Fibroblast of lung (primary cell): ENCODE measurements around the gene KRTAP3-2. TPM values are rescaled to one million over a fixed set of nuclear protein-coding genes. Genes with fewer than 3 reads are reported as not detected.
A peak's percentile ranks its signal among the peaks of the same experiment; 100 is the strongest.

Experiments used
- DNase-seq, 2 donors: peaks; one replicate each; pipeline versions ENCODE4 v3.0.0 to v3.0.0-alpha.2; 2010; ENCODE audit warnings: low read depth in 2 of 2
- H2AFZ ChIP-seq: 2 replicates; pipeline ENCODE4 v1.5.1; 2012; ENCODE audit warnings: low read length, control low read depth, inconsistent platforms
- H3K27ac ChIP-seq: 2 replicates; pipeline ENCODE4 v1.5.1; 2011; ENCODE audit warnings: low read length, control low read depth; ENCODE audit not compliant: insufficient read depth
- H3K27me3 ChIP-seq: 2 replicates; pipeline ENCODE4 v1.5.1; 2011; ENCODE audit warnings: mild to moderate bottlenecking, low read length; ENCODE audit not compliant: control insufficient read depth, insufficient read depth
- H3K36me3 ChIP-seq: 2 replicates; pipeline ENCODE4 v1.5.1; 2011; ENCODE audit warnings: low read length; ENCODE audit not compliant: control insufficient read depth, insufficient read depth
- H3K4me1 ChIP-seq: 2 replicates; pipeline ENCODE4 v1.5.1; 2011; ENCODE audit warnings: low read length; ENCODE audit not compliant: control insufficient read depth, insufficient read depth; ENCODE audit errors: extremely low read depth
- H3K4me2 ChIP-seq: 2 replicates; pipeline ENCODE4 v1.5.1; 2011; ENCODE audit warnings: low read length, control low read depth; ENCODE audit not compliant: insufficient read depth; ENCODE audit errors: extremely low read depth
- H3K4me3 ChIP-seq, 4 experiments: fragments of 200-600 bp in 1 of 4; sonication (generic) in 1 of 4; replicated peaks in 1 of 4; 2 replicates each; pipeline ENCODE4 v1.5.1; 2011 to 2016; ENCODE audit warnings: low read length in 4 of 4, low read depth in 3 of 4, mild to moderate bottlenecking in 3 of 4, control low read depth in 2 of 4, inconsistent platforms in 1 of 4, mixed read lengths in 1 of 4; ENCODE audit not compliant: insufficient read depth in 1 of 4; ENCODE audit errors: control extremely low read depth in 1 of 4
- H3K79me2 ChIP-seq: 2 replicates; pipeline ENCODE4 v1.5.1; 2012; ENCODE audit warnings: mild to moderate bottlenecking, low read length, inconsistent platforms; ENCODE audit not compliant: control insufficient read depth, insufficient read depth
- H3K9ac ChIP-seq: 2 replicates; pipeline ENCODE4 v1.5.1; 2011; ENCODE audit warnings: mild to moderate bottlenecking, low read length, control low read depth; ENCODE audit not compliant: insufficient read depth
- H3K9me3 ChIP-seq: 2 replicates; pipeline ENCODE4 v1.5.1; 2012; ENCODE audit warnings: low read depth, low read length; ENCODE audit not compliant: control insufficient read depth, insufficient read depth
- H4K20me1 ChIP-seq: 2 replicates; pipeline ENCODE4 v1.5.1; 2011; ENCODE audit warnings: low read length; ENCODE audit not compliant: control insufficient read depth, insufficient read depth; ENCODE audit errors: extremely low read depth
- EZH2 ChIP-seq: IDR thresholded peaks from 2 replicates; pipeline ENCODE4 v1.5.1; 2012; ENCODE audit warnings: low read length, control low read depth, mild to moderate bottlenecking; ENCODE audit errors: missing control alignments
- polyA plus RNA-seq, 2 donors: library from polyadenylated mRNA; depleted of rRNA in 1 of 2; stranded (reverse) in 1 of 2; unstranded in 1 of 2; fragments of >200 nt; gene quantifications; 2 replicates each; pipeline ENCODE4 v1.2.1, GENCODE V29; 2011 to 2012; ENCODE audit warnings: missing spikeins in 1 of 2
- total RNA-seq: library from RNA; depleted of rRNA; stranded (reverse); fragments of >200 nt; gene quantifications from 2 replicates; pipeline ENCODE4 v1.2.1, GENCODE V29; 2014
- TF ChIP-seq, protein P1 (sequence below), 2 donors: IDR thresholded peaks in 1 of 2; conservative IDR thresholded peaks in 1 of 2; 1 replicate in 1 of 2; 2 replicates in 1 of 2; pipeline ENCODE4 v1.5.1; 2011 to 2012; ENCODE audit warnings: low read length in 2 of 2, control low read depth in 1 of 2, inconsistent platforms in 1 of 2, low read depth in 1 of 2, mild to moderate bottlenecking in 1 of 2

Gene KRTAP3-2
- total and polyA plus RNA-seq, 2 donors (not counting 1 experiment from before 2014, with no cell fraction given): not detected

DNA sequence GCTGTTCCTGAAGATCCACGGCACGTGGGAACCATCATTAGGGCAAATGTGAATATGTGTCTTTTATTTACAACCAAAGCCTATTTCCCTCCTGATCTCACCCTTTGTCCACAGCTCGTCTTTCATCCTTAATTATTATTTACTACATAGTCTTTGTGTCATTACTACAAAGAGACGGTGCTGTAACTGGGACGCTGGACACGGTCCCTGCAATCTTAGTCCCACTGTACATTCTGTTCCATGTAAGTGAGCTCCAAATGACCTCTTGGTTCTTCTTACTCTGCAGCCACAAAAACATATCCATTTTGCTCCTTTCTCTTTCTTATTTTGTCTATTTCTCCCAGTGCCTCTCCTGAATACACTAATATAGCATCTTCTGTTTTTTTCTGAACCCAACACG is 49.5 kb downstream of the KRTAP3-2 start:
- Histone ChIP-seq H3K4me3 (no peak overlapping the region), H2AFZ (no peak overlapping the region), H3K9me3 (no peaks in the 10 kb centered on the region), H3K4me2 (no peak overlapping the region), H3K27me3 (no peaks in the 10 kb centered on the region), H3K9ac (no peak overlapping the region), H3K79me2 (no peaks in the 10 kb centered on the region), H3K27ac (no peak overlapping the region), H3K36me3 (no peaks in the 10 kb centered on the region), H3K4me1 (peaks cover 14% of the 10 kb centered on the region), H4K20me1 (no peaks in the 10 kb centered on the region)
- DNase-seq: no peak
- TF ChIP-seq, protein P1, sequence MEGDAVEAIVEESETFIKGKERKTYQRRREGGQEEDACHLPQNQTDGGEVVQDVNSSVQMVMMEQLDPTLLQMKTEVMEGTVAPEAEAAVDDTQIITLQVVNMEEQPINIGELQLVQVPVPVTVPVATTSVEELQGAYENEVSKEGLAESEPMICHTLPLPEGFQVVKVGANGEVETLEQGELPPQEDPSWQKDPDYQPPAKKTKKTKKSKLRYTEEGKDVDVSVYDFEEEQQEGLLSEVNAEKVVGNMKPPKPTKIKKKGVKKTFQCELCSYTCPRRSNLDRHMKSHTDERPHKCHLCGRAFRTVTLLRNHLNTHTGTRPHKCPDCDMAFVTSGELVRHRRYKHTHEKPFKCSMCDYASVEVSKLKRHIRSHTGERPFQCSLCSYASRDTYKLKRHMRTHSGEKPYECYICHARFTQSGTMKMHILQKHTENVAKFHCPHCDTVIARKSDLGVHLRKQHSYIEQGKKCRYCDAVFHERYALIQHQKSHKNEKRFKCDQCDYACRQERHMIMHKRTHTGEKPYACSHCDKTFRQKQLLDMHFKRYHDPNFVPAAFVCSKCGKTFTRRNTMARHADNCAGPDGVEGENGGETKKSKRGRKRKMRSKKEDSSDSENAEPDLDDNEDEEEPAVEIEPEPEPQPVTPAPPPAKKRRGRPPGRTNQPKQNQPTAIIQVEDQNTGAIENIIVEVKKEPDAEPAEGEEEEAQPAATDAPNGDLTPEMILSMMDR (conservative IDR thresholded peaks at IDR 0.05 in 1 of 2, IDR thresholded peaks at IDR 0.05 in 1 of 2; ENCODE audit: low read depth in 1 of 2, low read length in 2 of 2): no peak
- no peak for TF ChIP-seq EZH2

DNA sequence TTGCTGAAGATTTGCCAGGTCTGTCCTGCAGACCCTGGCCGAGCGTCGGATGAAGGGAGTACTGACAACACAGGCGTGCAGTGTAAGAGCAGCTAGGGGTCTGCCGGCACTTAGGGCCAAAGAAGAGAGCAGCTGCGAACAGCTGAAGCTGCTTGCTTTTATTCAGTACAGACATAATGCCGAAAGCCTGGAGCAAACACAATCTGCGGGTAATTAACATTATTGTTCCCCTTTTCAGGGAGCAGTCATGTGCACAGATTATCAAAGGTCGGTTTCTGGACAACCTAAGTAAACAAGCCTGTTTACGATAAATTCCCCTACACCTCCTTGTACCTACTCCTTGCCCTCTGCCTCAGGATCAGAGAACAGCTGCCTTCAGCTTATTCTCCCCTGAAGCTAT is 50.3 kb downstream of the KRTAP3-2 start:
- H3K27me3 ChIP-seq: no peaks in the 10 kb centered on the region
- no peak overlapping the region for H3K4me3 ChIP-seq
- peak overlapping the region; percentile 39 for H3K4me2 ChIP-seq
- no peak overlapping the region for H3K27ac ChIP-seq
- no peak for DNase-seq
- H4K20me1 ChIP-seq: no peaks in the 10 kb centered on the region
- TF ChIP-seq EZH2: no peak
- TF ChIP-seq, protein P1 (conservative IDR thresholded peaks at IDR 0.05 in 1 of 2, IDR thresholded peaks at IDR 0.05 in 1 of 2; ENCODE audit: low read depth in 1 of 2, low read length in 2 of 2): no peak
- H3K79me2 ChIP-seq: no peaks in the 10 kb centered on the region
- H3K36me3 ChIP-seq: no peaks in the 10 kb centered on the region
- H3K9me3 ChIP-seq: no peaks in the 10 kb centered on the region
- H3K9ac ChIP-seq: no peak overlapping the region
- H3K4me1 ChIP-seq: peaks cover 11% of the 10 kb centered on the region
- H2AFZ ChIP-seq: peak overlapping the region; percentile 73

Other genes with a start within 250 kb of the KRTAP3-2 start
Only the 30 nearest of the 37 such genes appear.
- gene KRT28, start 199.9 kb downstream of the KRTAP3-2 start, total RNA-seq: not detected in 2 replicates
- not detected in 2 replicates for gene KRT28, start 199.9 kb downstream of the KRTAP3-2 start, polyA plus RNA-seq
- gene KRT10, start 177.3 kb downstream of the KRTAP3-2 start, total RNA-seq: 4.1 TPM in 2 replicates
- gene KRT10, start 177.3 kb downstream of the KRTAP3-2 start, polyA plus RNA-seq: 26.9 and 45.8 TPM in 2 replicates
- not detected in 2 replicates for gene KRT12, start 132.7 kb downstream of the KRTAP3-2 start, total RNA-seq
- gene KRT12, start 132.7 kb downstream of the KRTAP3-2 start, polyA plus RNA-seq: not detected in 2 replicates
- gene KRT20, start 114.7 kb downstream of the KRTAP3-2 start, total RNA-seq: not detected in 2 replicates
- not detected in 2 replicates for gene KRT20, start 114.7 kb downstream of the KRTAP3-2 start, polyA plus RNA-seq
- not detected in 2 replicates for gene KRT23, start 62.3 kb downstream of the KRTAP3-2 start, total RNA-seq
- 0.11 and 0.17 TPM in 2 replicates for gene KRT23, start 62.3 kb downstream of the KRTAP3-2 start, polyA plus RNA-seq
- 0.26 and 0.33 TPM in 2 replicates for gene KRT39, start 33.0 kb downstream of the KRTAP3-2 start, total RNA-seq
- gene KRT39, start 33.0 kb downstream of the KRTAP3-2 start, polyA plus RNA-seq: 0.19 and 0.22 TPM in 2 replicates
- gene KRT40, start 15.6 kb downstream of the KRTAP3-2 start, total RNA-seq: not detected in 2 replicates
- 0.03 and 0.05 TPM in 2 replicates for gene KRT40, start 15.6 kb downstream of the KRTAP3-2 start, polyA plus RNA-seq
- not detected in 2 replicates for gene KRTAP3-3, start 5.7 kb downstream of the KRTAP3-2 start, total RNA-seq
- gene KRTAP3-3, start 5.7 kb downstream of the KRTAP3-2 start, polyA plus RNA-seq: not detected in 2 replicates
- not detected in 2 replicates for gene KRTAP3-1, start 9.2 kb upstream of the KRTAP3-2 start, total RNA-seq
- not detected in 2 replicates for gene KRTAP3-1, start 9.2 kb upstream of the KRTAP3-2 start, polyA plus RNA-seq
- 0.17 TPM in 1 of 2 replicates, not detected in the other for gene KRTAP1-5, start 27.3 kb upstream of the KRTAP3-2 start, total RNA-seq
- 6.2 and 6.3 TPM in 2 replicates for gene KRTAP1-5, start 27.3 kb upstream of the KRTAP3-2 start, polyA plus RNA-seq
- gene KRTAP1-4, start 30.3 kb upstream of the KRTAP3-2 start, total RNA-seq: not detected in 2 replicates
- not detected in 2 replicates for gene KRTAP1-4, start 30.3 kb upstream of the KRTAP3-2 start, polyA plus RNA-seq
- not detected in 2 replicates for gene KRTAP1-3, start 35.0 kb upstream of the KRTAP3-2 start, total RNA-seq
- not detected in 2 replicates for gene KRTAP1-3, start 35.0 kb upstream of the KRTAP3-2 start, polyA plus RNA-seq
- not detected in 2 replicates for gene KRTAP1-1, start 41.5 kb upstream of the KRTAP3-2 start, total RNA-seq
- gene KRTAP1-1, start 41.5 kb upstream of the KRTAP3-2 start, polyA plus RNA-seq: 0.25 and 0.64 TPM in 2 replicates
- not detected in 2 replicates for gene KRTAP2-1, start 47.4 kb upstream of the KRTAP3-2 start, total RNA-seq
- gene KRTAP2-1, start 47.4 kb upstream of the KRTAP3-2 start, polyA plus RNA-seq: not detected in 2 replicates
- gene KRTAP2-2, start 55.3 kb upstream of the KRTAP3-2 start, total RNA-seq: not detected in 2 replicates
- not detected in 2 replicates for gene KRTAP2-2, start 55.3 kb upstream of the KRTAP3-2 start, polyA plus RNA-seq
- not detected in 2 replicates for gene KRTAP2-3, start 60.2 kb upstream of the KRTAP3-2 start, total RNA-seq
- gene KRTAP2-3, start 60.2 kb upstream of the KRTAP3-2 start, polyA plus RNA-seq: 0.84 and 2.6 TPM in 2 replicates
- not detected in 2 replicates for gene KRTAP2-4, start 66.0 kb upstream of the KRTAP3-2 start, total RNA-seq
- not detected in 2 replicates for gene KRTAP2-4, start 66.0 kb upstream of the KRTAP3-2 start, polyA plus RNA-seq
- gene KRTAP4-7, start 84.2 kb upstream of the KRTAP3-2 start, total RNA-seq: not detected in 2 replicates
- gene KRTAP4-7, start 84.2 kb upstream of the KRTAP3-2 start, polyA plus RNA-seq: not detected in 2 replicates
- not detected in 2 replicates for gene KRTAP4-8, start 98.2 kb upstream of the KRTAP3-2 start, total RNA-seq
- gene KRTAP4-8, start 98.2 kb upstream of the KRTAP3-2 start, polyA plus RNA-seq: not detected in 2 replicates
- gene KRTAP4-16, start 102.3 kb upstream of the KRTAP3-2 start, total RNA-seq: not detected in 2 replicates
- gene KRTAP4-16, start 102.3 kb upstream of the KRTAP3-2 start, polyA plus RNA-seq: not detected in 2 replicates
- gene KRTAP4-9, start 105.5 kb upstream of the KRTAP3-2 start, total RNA-seq: not detected in 2 replicates
- gene KRTAP4-9, start 105.5 kb upstream of the KRTAP3-2 start, polyA plus RNA-seq: not detected in 2 replicates
- gene KRTAP4-11, start 118.5 kb upstream of the KRTAP3-2 start, total RNA-seq: not detected in 2 replicates
- not detected in 2 replicates for gene KRTAP4-11, start 118.5 kb upstream of the KRTAP3-2 start, polyA plus RNA-seq
- gene KRTAP4-12, start 124.3 kb upstream of the KRTAP3-2 start, total RNA-seq: not detected in 2 replicates
- 0.23 TPM in 1 of 2 replicates, not detected in the other for gene KRTAP4-12, start 124.3 kb upstream of the KRTAP3-2 start, polyA plus RNA-seq
- gene KRTAP4-6, start 140.6 kb upstream of the KRTAP3-2 start, total RNA-seq: not detected in 2 replicates
- gene KRTAP4-6, start 140.6 kb upstream of the KRTAP3-2 start, polyA plus RNA-seq: not detected in 2 replicates
- not detected in 2 replicates for gene KRTAP4-5, start 149.9 kb upstream of the KRTAP3-2 start, total RNA-seq
- gene KRTAP4-5, start 149.9 kb upstream of the KRTAP3-2 start, polyA plus RNA-seq: not detected in 2 replicates
- not detected in 2 replicates for gene KRTAP4-4, start 160.8 kb upstream of the KRTAP3-2 start, total RNA-seq
- not detected in 2 replicates for gene KRTAP4-4, start 160.8 kb upstream of the KRTAP3-2 start, polyA plus RNA-seq
- not detected in 2 replicates for gene KRTAP4-3, start 168.3 kb upstream of the KRTAP3-2 start, total RNA-seq
- not detected in 2 replicates for gene KRTAP4-3, start 168.3 kb upstream of the KRTAP3-2 start, polyA plus RNA-seq
- not detected in 2 replicates for gene KRTAP4-2, start 178.3 kb upstream of the KRTAP3-2 start, total RNA-seq
- not detected in 2 replicates for gene KRTAP4-2, start 178.3 kb upstream of the KRTAP3-2 start, polyA plus RNA-seq
- not detected in 2 replicates for gene KRTAP4-1, start 185.0 kb upstream of the KRTAP3-2 start, total RNA-seq
- not detected in 2 replicates for gene KRTAP4-1, start 185.0 kb upstream of the KRTAP3-2 start, polyA plus RNA-seq
- gene KRTAP9-1, start 190.0 kb upstream of the KRTAP3-2 start, total RNA-seq: not detected in 2 replicates
- not detected in 2 replicates for gene KRTAP9-1, start 190.0 kb upstream of the KRTAP3-2 start, polyA plus RNA-seq